IMR-90 (cell line): Measurements from ENCODE around the gene CEP170B. TPM values are rescaled to one million over a fixed set of nuclear protein-coding genes. Genes with fewer than 3 reads are reported as not detected.

Experiments used
- ATAC-seq: fragments of 200-7000 bp; cut with Tn5 transposase; 2 replicates; pipeline ENCODE4 v1.9.1; 2020; ENCODE audit warnings: low read depth, mild to moderate bottlenecking, moderate library complexity
- BruUV-seq: library from RNA; stranded (reverse); fragments of 400-500 nt; replicated peaks from 2 replicates; lab custom pipeline; 2021; lab: Mats Ljungman, UMichigan
- CTCF ChIA-PET: fragments of 300-600 bp; formaldehyde crosslinking; extraction: SDS; loops from one replicate; lab custom pipeline; 2021; ENCODE audit warnings: antibody characterized with exemption; lab: Yijun Ruan, JAX
- POLR2A ChIA-PET: fragments of 300-600 bp; sonication (Branson Sonifier 250); formaldehyde crosslinking; loops from one replicate; lab custom pipeline; 2022; ENCODE audit warnings: antibody characterized with exemption; ENCODE audit not compliant: unreplicated experiment; lab: Charles Lee
- DNase-seq: peaks from one replicate; pipeline ENCODE4 v3.0.0; 2013
- H2AFZ ChIP-seq: replicated peaks from 2 replicates; pipeline ENCODE3; 2013; ENCODE audit warnings: low read length, mild to moderate bottlenecking; ENCODE audit not compliant: poor library complexity
- H2AK5ac ChIP-seq: 2 replicates; pipeline ENCODE4 v1.6.1; 2013; ENCODE audit warnings: low read depth, low read length, inconsistent platforms
- H2AK9ac ChIP-seq: replicated peaks from 2 replicates; pipeline ENCODE3; 2013; ENCODE audit warnings: mild to moderate bottlenecking, low read depth, low read length, moderate library complexity; ENCODE audit not compliant: poor library complexity
- H2BK120ac ChIP-seq: 2 replicates; pipeline ENCODE4 v1.6.1; 2013; ENCODE audit warnings: low read depth, low read length, inconsistent platforms
- H2BK15ac ChIP-seq: 3 replicates; pipeline ENCODE4 v1.6.1; 2013; ENCODE audit warnings: low read depth, low read length, inconsistent platforms
- H2BK20ac ChIP-seq: 2 replicates; pipeline ENCODE4 v1.6.1; 2013; ENCODE audit warnings: low read depth, mild to moderate bottlenecking, inconsistent platforms, low read length, moderate library complexity
- H2BK5ac ChIP-seq: 2 replicates; pipeline ENCODE4 v1.6.1; 2013; ENCODE audit warnings: mild to moderate bottlenecking, low read depth, low read length, inconsistent platforms; ENCODE audit not compliant: poor library complexity, severe bottlenecking
- H3K14ac ChIP-seq: replicated peaks from 2 replicates; pipeline ENCODE4 v1.6.1; 2013; ENCODE audit warnings: low read depth, low read length, inconsistent platforms
- H3K18ac ChIP-seq: 2 replicates; pipeline ENCODE4 v1.6.1; 2013; ENCODE audit warnings: low read depth, low read length, control low read depth
- H3K23ac ChIP-seq: 2 replicates; pipeline ENCODE4 v1.6.1; 2013; ENCODE audit warnings: low read depth, low read length, inconsistent platforms
- H3K27ac ChIP-seq: 2 replicates; pipeline ENCODE4 v1.5.1; 2013; ENCODE audit warnings: mild to moderate bottlenecking, control low read depth, low read length; ENCODE audit not compliant: insufficient read depth
- H3K27me3 ChIP-seq: 2 replicates; pipeline ENCODE4 v1.6.1; 2013; ENCODE audit warnings: low read length; ENCODE audit not compliant: control insufficient read depth, insufficient read depth
- H3K36me3 ChIP-seq: 2 replicates; pipeline ENCODE4 v1.6.1; 2013; ENCODE audit warnings: low read length, mixed read lengths; ENCODE audit not compliant: control insufficient read depth, insufficient read depth
- H3K4ac ChIP-seq: 2 replicates; pipeline ENCODE4 v1.6.1; 2013; ENCODE audit warnings: low read depth, low read length, inconsistent platforms
- H3K4me1 ChIP-seq: 2 replicates; pipeline ENCODE4 v1.6.1; 2013; ENCODE audit warnings: low read length, mixed read lengths; ENCODE audit not compliant: control insufficient read depth, insufficient read depth
- H3K4me2 ChIP-seq: 2 replicates; pipeline ENCODE4 v1.6.1; 2013; ENCODE audit warnings: low read depth, mild to moderate bottlenecking, control low read depth, low read length, moderate library complexity
- H3K4me3 ChIP-seq: 2 replicates; pipeline ENCODE4 v1.5.1; 2013; ENCODE audit warnings: low read depth, mild to moderate bottlenecking, control low read depth, low read length, moderate library complexity; ENCODE audit not compliant: insufficient read depth
- H3K56ac ChIP-seq: 2 replicates; pipeline ENCODE4 v1.6.1; 2013; ENCODE audit warnings: low read length, inconsistent platforms; ENCODE audit not compliant: insufficient read depth; ENCODE audit errors: extremely low read depth
- H3K79me1 ChIP-seq, 2 experiments: 2 replicates each; pipeline ENCODE4 v1.6.1; 2013; ENCODE audit warnings: low read length in 2 of 2, inconsistent platforms in 1 of 2, low read depth in 1 of 2
- H3K9ac ChIP-seq: 2 replicates; pipeline ENCODE4 v1.6.1; 2013; ENCODE audit warnings: low read depth, low read length, control low read depth
- H3K9me1 ChIP-seq: 2 replicates; pipeline ENCODE4 v1.6.1; 2013; ENCODE audit warnings: low read length, inconsistent platforms; ENCODE audit not compliant: insufficient read depth
- H3K9me3 ChIP-seq: 2 replicates; pipeline ENCODE4 v1.6.1; 2013; ENCODE audit warnings: low read length; ENCODE audit not compliant: control insufficient read depth, insufficient read depth
- H4K20me1 ChIP-seq: 2 replicates; pipeline ENCODE4 v1.6.1; 2013; ENCODE audit warnings: low read length, inconsistent platforms; ENCODE audit not compliant: insufficient read depth
- H4K5ac ChIP-seq: 2 replicates; pipeline ENCODE4 v1.6.1; 2013; ENCODE audit warnings: mild to moderate bottlenecking, low read depth, low read length, control low read depth
- H4K8ac ChIP-seq, 2 experiments: 2 replicates each; pipeline ENCODE4 v1.6.1; 2013; ENCODE audit warnings: low read depth in 2 of 2, low read length in 2 of 2, control low read depth in 1 of 2, inconsistent platforms in 1 of 2
- H4K91ac ChIP-seq: 2 replicates; pipeline ENCODE4 v1.6.1; 2013; ENCODE audit warnings: low read depth, low read length, inconsistent platforms; ENCODE audit not compliant: insufficient read depth
- CEBPB ChIP-seq: IDR thresholded peaks from 2 replicates; pipeline ENCODE4 v1.6.1; 2012; ENCODE audit warnings: low read depth, low read length, improper control_type of control experiment
- ELK1 ChIP-seq: fragments of 150-350 bp; IDR thresholded peaks from 2 replicates; pipeline ENCODE4 v1.6.1; 2016; ENCODE audit warnings: low read depth, mild to moderate bottlenecking, low read length, moderate library complexity, borderline replicate concordance
- NFE2L2 ChIP-seq: fragments of 150-350 bp; IDR thresholded peaks from 2 replicates; pipeline ENCODE4 v1.6.1; 2016; ENCODE audit warnings: low read depth, mild to moderate bottlenecking, low read length
- POLR2A ChIP-seq: IDR thresholded peaks from 2 replicates; pipeline ENCODE4 v1.6.1; 2012; ENCODE audit warnings: mild to moderate bottlenecking, low read depth, low read length
- RAD21 ChIP-seq: IDR thresholded peaks from 2 replicates; pipeline ENCODE4 v1.6.1; 2012; ENCODE audit warnings: low read length, improper control_type of control experiment
- SMC3 ChIP-seq: fragments of 150-350 bp; IDR thresholded peaks from 2 replicates; pipeline ENCODE4 v1.6.1; 2016; ENCODE audit warnings: low read depth, mild to moderate bottlenecking, antibody characterized with exemption, low read length, moderate library complexity
- WGBS, 2 experiments: methylation state at CpG; one replicate each; pipeline versions ENCODE4 v1.1.5 to v1.1.7; 2013; ENCODE audit warnings: missing lambda C conversion rate in 2 of 2; ENCODE audit not compliant: insufficient read length in 1 of 2; ENCODE audit errors: extremely low coverage in 2 of 2; 5-methylcytosine and 5-hydroxymethylcytosine counted together
- dilution Hi-C: fragments of 300-500 bp; cut with HindIII; formaldehyde crosslinking; loops from one replicate; pipeline ENCODE4 v1.14.3; 2018; ENCODE audit warnings: low sequenced_read_pairs; ENCODE audit not compliant: unreplicated experiment
- in situ Hi-C: fragments of 300-500 bp; cut with MboI; formaldehyde crosslinking; loops from 3 replicates; pipeline ENCODE4 v1.14.3; 2019; ENCODE audit warnings: low sequenced_read_pairs, inconsistent platforms, mixed read lengths
- intact Hi-C: fragments of 100-400 bp; cut with micrococcal nuclease; formaldehyde crosslinking; loops from 2 replicates; pipeline ENCODE4 v1.10.0; 2022
- polyA plus RNA-seq, 3 experiments: library from polyadenylated mRNA; depleted of rRNA; stranded (reverse); fragments of >200 nt; gene quantifications; 2 replicates each; pipeline ENCODE4 v1.2.3, GENCODE V29; 2012; ENCODE audit warnings: low replicate concordance in 1 of 3
- total RNA-seq: library from RNA; depleted of rRNA; stranded (reverse); fragments of >200 nt; gene quantifications from 2 replicates; pipeline ENCODE4 v1.2.3, GENCODE V29; 2012

The CEP170B gene
- total and polyA plus RNA-seq, 2 of the 4 experiments (the other 2 are of a cell fraction), result 3.6 to 13.1 TPM

- H3K14ac ChIP-seq, result no peak overlapping the region
- DNase-seq, result no peak
- H3K36me3 ChIP-seq, result no peaks in the 10 kb centered on the region
- ChIA-PET CTCF (no interaction called here), POLR2A (no interaction called here)
- no peak overlapping the region for H2BK15ac ChIP-seq
- peaks cover 2% of the 10 kb centered on the region; the same call in 1 of the 2 replicates for H3K4me1 ChIP-seq
- intact Hi-C loops, result no loop called here
- H2BK120ac ChIP-seq, result no peak overlapping the region
- no peaks in the 10 kb centered on the region for H4K20me1 ChIP-seq
- no peak overlapping the region for H2AK5ac ChIP-seq
- no peak overlapping the region for H3K23ac ChIP-seq
- in situ Hi-C loops, result loop anchor here (5.0 kb wide), 1 partner anchor 36 kb away; no protein-coding TSS in a partner anchor
- ATAC-seq, result no peak
- no peak overlapping the region for H4K8ac ChIP-seq
- H3K4ac ChIP-seq, result no peak overlapping the region
- H3K4me3 ChIP-seq, result no peak overlapping the region
- no peak overlapping the region for H3K18ac ChIP-seq
- no peak overlapping the region for H4K5ac ChIP-seq
- peaks cover 58% of the 10 kb centered on the region for H3K27me3 ChIP-seq
- H2AFZ ChIP-seq, result no peak overlapping the region
- no peak overlapping the region for H3K56ac ChIP-seq
- TF ChIP-seq NFE2L2 (no peak), POLR2A (no peak), ELK1 (no peak), CEBPB (no peak), SMC3 (no peak), RAD21 (no peak)
- no CpG with 5 or more reads among the region's 2 CpGs for WGBS, 2 experiments
- no peak overlapping the region for H3K9ac ChIP-seq
- no peaks in the 10 kb centered on the region for H3K79me1 ChIP-seq
- no peak overlapping the region for H3K27ac ChIP-seq
- no peak overlapping the region for H3K4me2 ChIP-seq
- no TSS peak for BruUV-seq
- no peaks in the 10 kb centered on the region for H3K9me1 ChIP-seq
- no peak overlapping the region for H2AK9ac ChIP-seq
- dilution Hi-C loops, result loop anchor here (10.0 kb wide), 1 partner anchor 119 kb away; no protein-coding TSS in a partner anchor
- no peak overlapping the region for H4K91ac ChIP-seq
- no peaks in the 10 kb centered on the region for H3K9me3 ChIP-seq
- H2BK5ac ChIP-seq, result no peak overlapping the region
- H2BK20ac ChIP-seq, result no peak overlapping the region
Observed at GRCh38 chr14:104935955-104936354, 70.9 kb downstream of the CEP170B start.
